Pancreas (tissue), 10 donors: ENCODE results near the gene ALK. TPM values are rescaled to one million over a fixed set of nuclear protein-coding genes. Genes with fewer than 3 reads are reported as not detected.

Experiments
- ATAC-seq, 4 donors: fragments of 200-7000 bp; cut with Tn5 transposase; one replicate each; pipeline versions ENCODE4 v1.8.0 to v1.9.1; 2020; ENCODE audit warnings: mild to moderate bottlenecking in 4 of 4, moderate library complexity in 4 of 4
- DNase-seq, 6 donors: peaks; one replicate each; pipeline ENCODE4 v3.0.0-alpha.2; 2020
- FAIRE-seq: peaks from 2 replicates; lab custom pipeline; 2012; peaks lifted over from hg19 to GRCh38; lab: Jason Lieb, UNC
- H3K27ac ChIP-seq, 4 donors: fragments of 200-600 bp; sonication (generic); 1 replicate in 3 of 4; 2 replicates in 1 of 4; pipeline versions ENCODE4 v1.5.0 to v1.8.0; 2020
- H3K27me3 ChIP-seq, 4 donors: fragments of 200-600 bp; one replicate each; pipeline ENCODE4 v1.8.0; 2021
- H3K36me3 ChIP-seq, 3 donors: fragments of 200-600 bp; sonication (generic) in 1 of 3; one replicate each; pipeline versions ENCODE4 v1.5.0 to v1.8.0; 2020 to 2021
- H3K4me1 ChIP-seq, 3 donors: fragments of 200-600 bp; one replicate each; pipeline ENCODE4 v1.8.0; 2021
- H3K4me3 ChIP-seq, 4 donors: fragments of 200-600 bp; sonication (generic) in 2 of 4; one replicate each; pipeline versions ENCODE4 v1.5.0 to v1.8.0; 2020 to 2021
- H3K9me3 ChIP-seq, 4 donors: fragments of 200-600 bp; one replicate each; pipeline ENCODE4 v1.8.0; 2021
- WGBS, 2 donors: extraction: QIAGEN DNeasy Blood & Tissue Kit; methylation state at CpG; one replicate each; pipeline ENCODE4 v1.1.7; 2013; 5-methylcytosine and 5-hydroxymethylcytosine counted together
- intact Hi-C, 3 donors: fragments of 100-400 bp; cut with DNase I; formaldehyde crosslinking; loops; one replicate each; pipeline versions ENCODE4 v1.11.1 to v1.14.2; 2022
- polyA plus RNA-seq, 2 donors: library from polyadenylated mRNA; stranded (reverse); fragments of 200-250 nt; gene quantifications; one replicate each; pipeline ENCODE4 v1.2.3, GENCODE V29; 2013
- total RNA-seq, 6 donors: library from RNA; stranded (reverse); fragmentation: NEBNext Ultra II Directional in 4 of 6; extraction: Animal tissue kit (Norgen Biotek cat#: 25700) in 4 of 6; gene quantifications; one replicate each; pipeline versions ENCODE4 v1.2.1 to v1.2.4, GENCODE V29; 2021 to 2023
- TF ChIP-seq, protein P1 (sequence below), 4 donors: fragments of 200-600 bp; sonication (generic) in 3 of 4; IDR thresholded peaks; one replicate each; pipeline versions ENCODE4 v1.5.0 to v1.8.0; 2021; ENCODE audit warnings: antibody characterized with exemption in 4 of 4
- donor health status: healthy with polysubstance abuse.
- donor health status: DM: no; HTN: no; CAD: no; lungs with moderate emphysema.
- donor health status: DM: no; HTN: no; CAD: no.
- donor health status: control.
- donor health status: control.
- donor health status: Bipolar disorder and iron deficiency.
- donor health status: DM: yes; HTN: yes; CAD: no.
- donor health status: DM: no; HTN: no; CAD: no.
- donor health status: DM: no; HTN: no; CAD: no.
- donor health status: DM: yes; HTN: yes; CAD: no.

Gene ALK
- total and polyA plus RNA-seq, 8 donors = 0.05 to 0.17 (median 0.09) TPM; not detected in 2

DNA sequence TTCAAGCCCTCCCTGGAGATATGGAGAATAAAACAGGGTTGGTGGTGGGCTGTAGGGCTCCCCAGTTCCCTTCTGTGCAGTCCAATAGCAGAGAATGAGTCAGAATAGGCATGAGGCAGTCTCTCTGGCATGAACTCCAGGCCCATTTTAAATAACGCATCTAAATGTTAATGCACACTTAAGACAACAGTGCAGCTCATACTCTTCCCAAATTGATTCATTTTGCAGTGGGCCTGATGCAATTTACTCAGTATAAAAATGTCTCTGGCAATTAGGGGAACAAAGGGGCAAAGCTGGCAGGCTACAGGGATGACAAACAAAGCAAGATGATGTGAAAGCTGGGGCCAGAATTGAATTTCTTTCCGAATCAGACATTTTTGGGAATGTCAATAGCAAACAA is 403.4 kb downstream of the ALK start:
- no peak overlapping the region for H3K27ac ChIP-seq
- intact Hi-C loops = no loop called here
- TF ChIP-seq, protein P1, sequence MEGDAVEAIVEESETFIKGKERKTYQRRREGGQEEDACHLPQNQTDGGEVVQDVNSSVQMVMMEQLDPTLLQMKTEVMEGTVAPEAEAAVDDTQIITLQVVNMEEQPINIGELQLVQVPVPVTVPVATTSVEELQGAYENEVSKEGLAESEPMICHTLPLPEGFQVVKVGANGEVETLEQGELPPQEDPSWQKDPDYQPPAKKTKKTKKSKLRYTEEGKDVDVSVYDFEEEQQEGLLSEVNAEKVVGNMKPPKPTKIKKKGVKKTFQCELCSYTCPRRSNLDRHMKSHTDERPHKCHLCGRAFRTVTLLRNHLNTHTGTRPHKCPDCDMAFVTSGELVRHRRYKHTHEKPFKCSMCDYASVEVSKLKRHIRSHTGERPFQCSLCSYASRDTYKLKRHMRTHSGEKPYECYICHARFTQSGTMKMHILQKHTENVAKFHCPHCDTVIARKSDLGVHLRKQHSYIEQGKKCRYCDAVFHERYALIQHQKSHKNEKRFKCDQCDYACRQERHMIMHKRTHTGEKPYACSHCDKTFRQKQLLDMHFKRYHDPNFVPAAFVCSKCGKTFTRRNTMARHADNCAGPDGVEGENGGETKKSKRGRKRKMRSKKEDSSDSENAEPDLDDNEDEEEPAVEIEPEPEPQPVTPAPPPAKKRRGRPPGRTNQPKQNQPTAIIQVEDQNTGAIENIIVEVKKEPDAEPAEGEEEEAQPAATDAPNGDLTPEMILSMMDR (IDR thresholded peaks at IDR 0.05) = no peak
- no peaks in the 10 kb centered on the region for H3K36me3 ChIP-seq
- 91 to 95% methylated on average over 2 of the region's 2 CpGs for WGBS, 2 donors
- FAIRE-seq (no peak), ATAC-seq (no peak), DNase-seq (no peak)
- no peak overlapping the region for H3K4me3 ChIP-seq
- peaks cover 6 to 11% (median 10%) of the 10 kb centered on the region in 3 donors for H3K4me1 ChIP-seq
- H3K27me3 ChIP-seq = no peaks in the 10 kb centered on the region
- H3K9me3 ChIP-seq = no peaks in the 10 kb centered on the region

- FAIRE-seq = no peak
- WGBS, 2 donors = 68 to 74% methylated on average over 2 of the region's 2 CpGs
- intact Hi-C loops = no loop called here
Observed at GRCh38 chr2:29517413-29517812, 404.0 kb downstream of the ALK start.

DNA sequence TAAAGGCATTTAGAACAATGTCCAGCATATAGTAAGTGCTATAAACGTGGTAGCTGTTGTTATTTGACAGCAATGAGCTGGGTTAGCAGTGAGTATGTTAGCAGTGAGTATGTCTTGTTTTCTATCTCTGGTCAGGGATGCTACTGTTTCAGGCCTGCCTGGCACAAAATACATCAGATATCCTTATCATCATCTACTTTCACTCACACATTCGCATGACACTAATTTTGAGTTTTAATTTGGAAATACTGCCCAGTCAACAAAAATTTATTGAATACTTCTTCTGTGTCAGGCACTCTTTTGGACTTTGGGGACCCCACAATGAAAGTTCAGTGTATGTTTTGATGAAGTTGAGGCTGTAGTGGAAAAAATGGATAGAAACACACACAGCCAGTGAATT is 404.6 kb downstream of the ALK start:
- 71 to 83% methylated on average over 2 of the region's 2 CpGs for WGBS, 2 donors
- TF ChIP-seq, protein P1 (IDR thresholded peaks at IDR 0.05) = no peak
- intact Hi-C loops = no loop called here

More at GRCh38 chr2:29517413-29517812, 404.0 kb downstream of the ALK start:
- ATAC-seq (no peak), DNase-seq (no peak)
- H3K4me3 ChIP-seq = no peak overlapping the region
- no peaks in the 10 kb centered on the region for H3K9me3 ChIP-seq
- TF ChIP-seq, protein P1 (IDR thresholded peaks at IDR 0.05) = no peak
- H3K4me1 ChIP-seq = peaks cover 6 to 11% (median 10%) of the 10 kb centered on the region in 3 donors
- H3K27me3 ChIP-seq = no peaks in the 10 kb centered on the region
- no peak overlapping the region for H3K27ac ChIP-seq
- no peaks in the 10 kb centered on the region for H3K36me3 ChIP-seq

DNA sequence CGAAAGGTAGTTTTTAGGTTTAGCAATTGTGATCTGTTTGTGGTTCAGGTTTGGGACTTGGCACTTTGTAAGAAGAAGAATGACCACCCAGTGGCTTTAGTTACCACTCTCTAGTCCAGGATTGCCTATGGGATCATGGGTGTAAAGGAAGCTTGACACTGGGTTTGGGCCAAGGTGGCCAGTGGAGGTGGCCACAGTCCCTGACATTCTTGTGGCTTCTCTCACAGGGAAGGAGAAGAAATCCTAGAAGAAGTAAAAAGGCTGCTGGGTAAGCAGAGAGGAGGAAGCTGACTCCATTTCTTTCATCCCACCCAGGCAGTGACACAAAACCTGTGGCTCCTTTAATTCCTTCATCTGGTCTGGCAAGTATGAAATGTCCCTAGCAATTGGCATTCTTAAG is 411.5 kb downstream of the ALK start:
- H3K4me3 ChIP-seq = no peak overlapping the region
- intact Hi-C loops = no loop called here
- no peak overlapping the region for H3K27ac ChIP-seq
- WGBS, 2 donors = 80 to 88% methylated on average over 1 of the region's 1 CpG
- no peaks in the 10 kb centered on the region for H3K9me3 ChIP-seq
- H3K4me1 ChIP-seq = no peaks in the 10 kb centered on the region
- DNase-seq (no peak), ATAC-seq (no peak), FAIRE-seq (no peak)
- TF ChIP-seq, protein P1 (IDR thresholded peaks at IDR 0.05) = no peak
- H3K36me3 ChIP-seq = no peaks in the 10 kb centered on the region
- H3K27me3 ChIP-seq = no peaks in the 10 kb centered on the region

More for the DNA sequence above, 404.6 kb downstream of the ALK start:
- peaks cover 6 to 11% (median 10%) of the 10 kb centered on the region in 3 donors for H3K4me1 ChIP-seq
- ATAC-seq (no peak), DNase-seq (no peak), FAIRE-seq (no peak)
- no peak overlapping the region for H3K4me3 ChIP-seq
- H3K9me3 ChIP-seq = no peaks in the 10 kb centered on the region
- H3K27ac ChIP-seq = no peak overlapping the region
- no peaks in the 10 kb centered on the region for H3K36me3 ChIP-seq
- H3K27me3 ChIP-seq = no peaks in the 10 kb centered on the region

- intact Hi-C loops = no loop called here
- TF ChIP-seq, protein P1 (IDR thresholded peaks at IDR 0.05) = no peak
- 97 to 100% methylated on average over 1 of the region's 1 CpG for WGBS, 2 donors
- Histone ChIP-seq H3K27ac (no peak overlapping the region), H3K4me3 (no peak overlapping the region), H3K9me3 (no peaks in the 10 kb centered on the region), H3K36me3 (no peaks in the 10 kb centered on the region), H3K4me1 (no peaks in the 10 kb centered on the region), H3K27me3 (no peaks in the 10 kb centered on the region)
- FAIRE-seq (no peak), ATAC-seq (no peak), DNase-seq (no peak)
Observed at GRCh38 chr2:29509397-29509796, 412.0 kb downstream of the ALK start.
